C4-2B (cell line): ENCODE data around the gene SP8.

ENCODE experiments used
- H3K27ac ChIP-seq: fragments of 450-650 bp; 2 replicates; pipeline ENCODE4 v1.5.1; 2017
- CTCF ChIP-seq: fragments of 450-650 bp; conservative IDR thresholded peaks from 2 replicates; pipeline ENCODE4 v1.5.1; 2017; ENCODE audit warnings: mild to moderate bottlenecking
- ZFX ChIP-seq: fragments of 450-650 bp; IDR thresholded peaks from 2 replicates; pipeline ENCODE4 v1.6.1; 2017

Gene SP8

GRCh38 chr7:20786049-20786412 lies 655 bp downstream of the SP8 start:
- TF ChIP-seq CTCF (no peak), ZFX (no peak)

DNA sequence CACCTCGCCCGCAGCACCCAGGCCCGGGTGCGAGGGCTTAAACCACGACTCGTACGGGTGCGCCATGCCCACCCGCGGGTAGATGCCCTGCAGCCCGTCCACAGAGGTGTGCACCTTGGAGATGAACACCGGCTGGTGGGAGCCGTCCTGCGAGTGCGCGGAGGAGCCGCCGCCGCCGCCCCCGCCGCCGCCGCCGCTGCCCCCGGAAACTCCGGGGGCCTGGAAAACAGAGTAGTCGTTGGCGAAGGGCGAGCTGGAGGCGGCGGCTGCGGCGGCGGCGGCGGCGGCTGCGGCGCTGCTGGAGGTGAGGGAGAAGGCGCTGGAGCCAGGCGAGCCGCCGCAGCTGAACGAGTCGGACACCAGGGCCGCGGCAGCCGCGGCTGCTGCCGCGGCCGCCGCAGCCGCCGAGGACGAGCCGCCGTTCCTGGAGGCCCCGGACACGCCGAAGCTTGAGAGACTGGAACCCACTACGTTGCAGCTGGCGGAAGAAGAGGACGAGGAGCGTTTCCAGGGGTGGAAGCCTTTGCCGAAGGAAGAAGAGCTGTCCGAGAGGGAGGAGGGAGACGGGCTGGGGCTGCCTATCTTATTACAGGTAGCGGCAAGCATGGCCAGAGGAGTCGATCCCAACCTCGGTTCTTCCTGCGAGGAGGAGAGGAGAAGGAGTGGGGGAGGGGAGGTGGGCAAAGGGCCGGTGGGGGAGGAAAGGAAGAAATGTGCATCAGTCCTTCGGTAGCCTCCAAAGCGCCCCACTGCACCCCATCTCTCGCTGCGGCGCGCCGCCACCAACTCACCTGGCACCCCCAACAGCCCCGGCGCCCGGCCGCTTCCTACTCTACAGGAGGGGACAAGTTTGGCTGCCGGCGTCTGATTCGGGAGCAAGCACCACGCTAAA lies 1.3 kb downstream of the SP8 start:
- TF ChIP-seq CTCF: peak; percentile 33
- TF ChIP-seq ZFX: no peak
- peak overlapping the region; percentile 18 for H3K27ac ChIP-seq

More at GRCh38 chr7:20786049-20786412, 655 bp downstream of the SP8 start:
- peak overlapping the region; percentile 18 for H3K27ac ChIP-seq

DNA sequence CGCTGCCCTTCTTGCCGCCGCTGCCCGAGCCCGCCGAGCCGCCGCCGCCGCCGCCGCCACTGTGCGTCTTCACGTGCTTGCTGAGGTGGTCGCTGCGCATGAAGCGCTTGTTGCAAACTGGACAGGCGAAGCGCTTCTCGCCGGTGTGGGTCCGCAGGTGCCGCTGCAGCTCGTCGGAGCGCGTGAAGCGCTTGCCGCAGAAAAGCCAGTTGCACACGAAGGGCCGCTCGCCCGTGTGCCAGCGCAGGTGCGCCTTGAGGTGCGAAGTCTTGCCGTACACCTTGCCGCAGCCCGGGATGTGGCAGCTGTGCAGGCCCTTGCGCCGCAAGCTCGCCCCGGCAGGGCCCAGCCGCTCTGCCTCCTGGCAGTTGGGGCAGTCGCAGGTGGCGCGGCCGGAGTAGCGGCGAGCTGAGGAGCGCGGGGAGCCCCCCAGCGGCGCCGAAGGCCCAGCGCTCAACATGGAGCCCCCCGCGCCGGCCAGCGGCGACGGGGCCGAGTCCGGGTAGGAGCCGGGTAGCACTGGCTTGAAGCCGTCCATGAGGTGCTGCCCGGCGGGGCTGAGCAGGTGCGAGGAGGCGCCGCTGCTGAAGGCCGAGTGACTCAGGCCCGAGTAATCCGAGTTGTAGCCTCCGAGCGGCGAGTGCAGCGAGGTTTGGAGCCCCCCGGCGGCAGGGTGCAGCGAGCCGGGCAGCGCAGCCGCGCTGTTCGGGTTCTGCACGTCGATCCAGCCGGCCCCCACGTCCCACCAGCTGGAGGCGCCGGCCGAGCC lies 2.1 kb downstream of the SP8 start:
- TF ChIP-seq CTCF (peak; percentile 46), ZFX (no peak)
- no peak overlapping the region; the same call in 1 of the 2 replicates for H3K27ac ChIP-seq

- no peak for TF ChIP-seq ZFX
- no peak for TF ChIP-seq CTCF
- no peak overlapping the region for H3K27ac ChIP-seq
Observed at GRCh38 chr7:20783700-20784387, 2.8 kb downstream of the SP8 start.

DNA sequence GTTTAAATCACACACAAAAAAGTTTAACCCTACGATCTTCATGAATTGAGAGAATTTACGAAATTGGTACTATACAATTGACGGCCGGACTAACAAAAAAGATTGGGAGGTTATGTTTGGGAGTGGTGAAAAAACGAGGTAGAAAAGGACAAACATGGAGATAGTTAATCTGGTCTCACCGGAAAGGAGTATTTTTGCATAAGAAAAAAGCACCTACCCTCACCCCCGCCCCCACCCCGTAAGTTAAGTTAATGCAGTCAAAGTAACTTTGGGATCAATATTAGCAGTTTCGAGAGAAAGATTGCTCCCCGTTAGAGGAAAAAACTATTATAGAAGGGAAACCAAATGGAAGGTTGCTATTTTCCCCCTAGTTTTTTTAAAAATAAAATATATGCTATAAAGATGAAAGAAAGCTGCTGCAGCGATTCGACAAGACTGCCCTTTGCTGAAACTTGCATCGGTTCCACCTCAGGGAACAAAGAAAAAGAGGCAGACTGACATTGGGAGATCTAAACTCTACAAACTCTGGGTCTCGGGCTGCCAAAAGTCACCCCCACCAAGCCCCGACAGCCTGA lies 3.5 kb downstream of the SP8 start:
- TF ChIP-seq ZFX: no peak
- no peak for TF ChIP-seq CTCF
- H3K27ac ChIP-seq: no peak overlapping the region

DNA sequence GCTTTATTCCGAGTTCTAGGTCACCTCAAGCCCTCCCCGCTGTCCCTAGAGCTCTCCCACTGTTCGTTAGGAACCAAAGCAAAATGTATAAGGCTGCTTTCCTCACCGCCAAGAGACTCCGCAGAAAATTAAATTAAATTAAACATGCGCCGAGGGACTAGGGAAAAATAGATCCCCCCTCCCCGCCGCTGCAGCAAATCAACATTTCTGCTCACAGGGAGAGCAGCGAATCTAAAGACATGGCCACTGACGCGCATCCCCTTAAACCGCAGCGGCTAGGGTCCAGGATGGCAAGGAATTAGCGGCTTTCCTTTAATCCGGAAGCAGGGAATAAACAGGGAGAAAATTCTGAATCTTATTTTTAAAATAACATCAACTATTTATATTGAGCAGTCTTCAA lies 7.6 kb downstream of the SP8 start:
- no peak for TF ChIP-seq CTCF
- TF ChIP-seq ZFX: no peak
- H3K27ac ChIP-seq: no peak overlapping the region
